HL-60/S4 (cell line): ENCODE data around the gene KRTAP20-4.

Source experiments
- in situ Hi-C: fragments of 300-500 bp; cut with MboI; formaldehyde crosslinking; loops from 2 replicates; pipeline ENCODE4 v1.14.3; 2022; ENCODE audit warnings: low sequenced_read_pairs

The KRTAP20-4 gene

DNA sequence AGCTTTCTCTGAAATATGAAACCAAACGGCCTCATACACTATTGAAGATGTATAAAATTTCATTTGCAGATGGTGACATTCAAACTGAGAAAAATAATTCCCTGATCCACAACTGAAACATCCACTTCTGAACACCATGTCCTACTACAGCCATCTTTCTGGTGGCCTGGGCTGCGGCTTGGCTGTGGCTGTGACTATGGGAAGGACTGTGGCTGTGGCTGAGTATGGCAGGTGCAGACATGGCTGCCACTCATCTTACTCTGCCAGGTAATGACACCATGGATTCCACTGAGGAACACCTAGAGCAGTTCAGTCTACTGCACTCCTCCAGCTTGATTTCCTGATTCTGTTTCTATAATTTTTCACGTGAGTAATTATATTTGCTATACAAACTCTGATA lies at the start of gene KRTAP20-4:
Gene KRTAP20-4, plus strand, starts transcription at position 106 of the 400 bp plus-strand sequence.
- in situ Hi-C loops: no loop called here

GRCh38 chr21:30577766-30578165 lies 42.7 kb upstream of the KRTAP20-4 start:
- in situ Hi-C loops: no loop called here

DNA sequence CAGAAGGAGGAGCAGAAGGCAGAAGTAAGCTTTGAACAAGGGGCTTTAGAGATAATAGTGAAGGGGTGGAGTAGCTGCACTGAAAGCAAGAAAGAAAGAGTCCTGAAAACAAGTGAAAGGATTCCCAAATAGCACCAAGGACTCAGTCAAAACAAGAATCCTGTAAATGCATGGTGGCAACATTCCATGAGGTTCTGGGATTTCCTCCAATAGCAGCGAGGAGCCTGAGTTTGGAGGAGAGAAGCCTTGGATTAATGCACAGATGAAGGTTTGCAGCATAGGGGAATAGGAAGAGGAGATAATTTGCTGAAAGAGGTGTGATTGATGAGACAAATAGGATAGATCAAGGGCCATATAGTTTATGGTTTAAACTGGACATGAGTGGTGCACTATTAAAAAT lies 41.1 kb upstream of the KRTAP20-4 start:
- in situ Hi-C loops: no loop called here

GRCh38 chr21:30580132-30580531 lies 40.3 kb upstream of the KRTAP20-4 start:
- in situ Hi-C loops: no loop called here

GRCh38 chr21:30582870-30583269 lies 37.6 kb upstream of the KRTAP20-4 start:
- in situ Hi-C loops: no loop called here

DNA sequence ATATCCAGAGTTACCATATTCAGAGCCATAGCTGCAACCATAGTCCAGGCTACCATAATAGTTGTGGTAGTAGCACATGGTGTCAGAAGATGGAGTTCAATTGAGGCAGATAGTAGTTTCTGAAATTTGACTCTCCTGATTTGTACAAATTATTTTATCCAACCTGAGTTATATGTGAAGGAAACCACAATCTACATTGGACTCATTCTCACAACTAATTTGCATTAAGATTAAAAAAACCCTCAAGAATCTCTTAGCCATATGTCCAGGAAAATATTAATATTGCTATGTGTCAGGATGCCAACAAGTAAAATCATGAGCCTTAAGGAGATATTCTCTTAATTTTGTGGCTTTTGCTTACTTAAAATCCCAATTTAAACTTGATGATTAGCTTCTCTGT lies 30.1 kb upstream of the KRTAP20-4 start, which contains the start of gene KRTAP22-2:
Gene KRTAP22-2, minus strand, starts transcription at position 101 of the 400 bp plus-strand sequence.
- in situ Hi-C loops: no loop called here

- in situ Hi-C loops: no loop called here
These were observed 28.3 kb upstream of the KRTAP20-4 start, which contains the start of gene KRTAP6-3 for GRCh38 chr21:30592140-30592539. TSS of gene KRTAP6-3 (plus strand) at chr21:30592440. CDS start at chr21:30592446, 6 bp downstream.

DNA sequence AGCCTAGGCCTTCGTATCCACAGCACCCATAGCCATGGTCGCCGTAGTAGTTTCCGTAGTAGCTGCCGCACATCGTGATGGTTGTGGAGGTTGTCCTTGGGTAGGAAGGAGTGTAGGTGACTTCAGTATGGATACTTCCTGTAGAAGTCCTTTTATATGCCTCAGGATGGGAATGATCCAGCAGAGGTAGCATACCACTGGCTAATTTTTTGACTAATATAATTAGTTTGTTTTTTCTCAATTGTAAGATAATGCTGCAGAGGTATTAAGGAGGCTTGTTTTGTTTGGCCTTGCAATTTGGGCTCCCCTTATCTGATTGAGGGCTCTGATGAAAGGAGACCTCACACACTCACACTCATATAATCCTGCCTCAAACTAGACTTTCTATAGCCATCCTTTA lies 21.6 kb upstream of the KRTAP20-4 start, which contains the start of gene KRTAP6-2:
Gene KRTAP6-2, minus strand, starts transcription at position 101 of the 400 bp plus-strand sequence. Its CDS starts 28 bp downstream, at position 73.
- in situ Hi-C loops: no loop called here

- in situ Hi-C loops: no loop called here
These were observed 19.6 kb upstream of the KRTAP20-4 start, which contains the start of gene KRTAP22-1 for GRCh38 chr21:30600787-30601186. TSS of gene KRTAP22-1 (plus strand) at chr21:30601087.

DNA sequence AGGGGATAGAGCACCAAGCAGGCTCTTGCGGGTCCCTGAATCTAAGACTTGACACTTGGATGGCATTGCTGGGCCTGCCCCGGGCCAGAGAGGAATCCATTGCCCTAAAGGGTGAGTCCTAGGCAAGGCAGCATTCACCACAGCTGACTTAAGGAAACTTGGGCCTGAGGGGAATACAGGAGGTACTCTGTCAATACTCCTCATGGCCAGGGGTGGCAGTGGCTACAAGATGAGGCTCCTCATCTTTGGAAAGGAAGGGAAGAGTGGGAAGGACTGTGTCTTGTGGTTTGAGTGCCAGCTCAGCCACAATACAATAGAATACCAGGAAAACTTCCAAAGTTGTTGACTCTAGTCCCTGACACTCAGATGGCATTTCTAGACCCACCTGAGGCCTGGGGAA lies 14.5 kb upstream of the KRTAP20-4 start:
- in situ Hi-C loops: no loop called here

DNA sequence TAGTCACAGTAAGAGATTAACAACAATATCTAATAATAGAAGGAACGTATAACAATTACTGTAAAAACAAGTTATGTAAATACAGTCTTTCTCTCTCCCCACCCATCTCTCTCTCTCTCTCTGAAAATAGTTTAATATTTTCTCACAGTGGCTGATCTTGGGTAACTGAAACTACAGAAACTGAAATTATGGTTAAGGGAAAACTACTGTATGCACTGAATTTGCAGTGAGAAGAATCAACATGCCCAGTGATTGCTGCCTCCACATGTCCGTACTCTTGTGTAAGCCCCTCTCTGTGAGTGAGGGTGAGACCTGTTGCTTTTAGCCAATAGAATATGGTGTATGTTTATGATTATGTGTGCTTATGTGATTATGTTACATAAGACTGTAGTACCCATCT lies 8.3 kb upstream of the KRTAP20-4 start:
- in situ Hi-C loops: no loop called here

GRCh38 chr21:30613836-30614235 lies 6.6 kb upstream of the KRTAP20-4 start, which contains the start of gene KRTAP6-1:
TSS of gene KRTAP6-1 (minus strand) at chr21:30613930. CDS start at chr21:30613904, 26 bp downstream.
- in situ Hi-C loops: no loop called here

DNA sequence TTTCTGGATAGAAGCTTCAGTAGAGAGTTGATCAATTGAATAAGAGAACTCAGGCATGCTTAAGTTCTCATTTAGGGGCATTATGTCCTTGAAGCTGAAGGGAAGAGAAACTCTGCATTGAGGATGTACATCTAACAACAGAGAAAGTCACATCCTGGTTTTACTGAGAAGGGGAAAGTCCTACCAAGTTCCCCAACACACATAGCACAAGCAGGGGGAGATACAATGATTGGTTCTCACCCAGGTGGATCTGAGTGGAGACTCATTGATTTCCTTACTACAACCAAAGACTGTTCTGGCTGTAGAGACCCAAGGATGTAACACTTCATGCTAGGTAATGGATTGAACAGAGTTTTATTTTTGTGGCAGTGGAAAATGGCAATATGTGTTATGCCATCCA lies 5.2 kb upstream of the KRTAP20-4 start:
- in situ Hi-C loops: no loop called here

GRCh38 chr21:30616125-30616524 lies 4.3 kb upstream of the KRTAP20-4 start, which contains the start of gene KRTAP20-1:
TSS of gene KRTAP20-1 (plus strand) at chr21:30616425. CDS start at chr21:30616455, 30 bp downstream.
- in situ Hi-C loops: no loop called here

DNA sequence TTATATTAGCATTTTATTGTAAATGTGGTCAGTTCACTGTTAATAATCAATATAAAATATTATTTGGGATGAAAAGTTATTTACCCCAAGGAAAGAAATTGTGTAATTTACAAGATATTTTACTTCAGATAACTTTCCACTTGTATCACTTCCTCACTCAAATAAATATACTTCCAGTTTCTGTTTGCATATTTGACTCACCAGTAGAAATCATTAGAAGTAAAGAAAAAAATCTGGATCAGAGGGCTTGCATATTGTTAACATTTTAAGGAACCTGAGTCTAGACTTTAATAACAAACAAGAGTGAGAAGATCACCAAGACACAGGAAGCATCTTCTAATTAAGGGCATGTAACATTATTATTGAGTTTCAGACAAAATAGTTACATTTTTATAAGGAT lies 347 bp upstream of the KRTAP20-4 start:
- in situ Hi-C loops: no loop called here

DNA sequence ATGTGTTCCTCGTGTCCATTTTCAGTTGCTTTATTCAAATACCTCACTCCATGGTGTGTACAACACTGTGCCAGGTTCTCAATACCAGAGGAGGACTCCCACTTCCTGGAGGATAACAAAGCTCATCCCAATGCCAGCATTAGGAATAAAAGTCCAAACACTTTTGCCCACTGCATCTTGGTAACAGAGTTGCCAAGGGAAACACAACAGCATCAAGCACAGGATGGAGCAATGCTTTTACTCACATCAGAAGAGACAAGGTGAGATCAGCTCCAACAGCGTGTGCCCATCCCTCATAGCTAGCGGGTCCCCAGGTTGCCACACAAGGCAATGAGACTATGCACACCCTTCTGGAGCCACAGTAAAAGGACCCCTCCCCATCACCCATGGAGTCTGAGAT lies 2.9 kb downstream of the KRTAP20-4 start:
- in situ Hi-C loops: no loop called here

DNA sequence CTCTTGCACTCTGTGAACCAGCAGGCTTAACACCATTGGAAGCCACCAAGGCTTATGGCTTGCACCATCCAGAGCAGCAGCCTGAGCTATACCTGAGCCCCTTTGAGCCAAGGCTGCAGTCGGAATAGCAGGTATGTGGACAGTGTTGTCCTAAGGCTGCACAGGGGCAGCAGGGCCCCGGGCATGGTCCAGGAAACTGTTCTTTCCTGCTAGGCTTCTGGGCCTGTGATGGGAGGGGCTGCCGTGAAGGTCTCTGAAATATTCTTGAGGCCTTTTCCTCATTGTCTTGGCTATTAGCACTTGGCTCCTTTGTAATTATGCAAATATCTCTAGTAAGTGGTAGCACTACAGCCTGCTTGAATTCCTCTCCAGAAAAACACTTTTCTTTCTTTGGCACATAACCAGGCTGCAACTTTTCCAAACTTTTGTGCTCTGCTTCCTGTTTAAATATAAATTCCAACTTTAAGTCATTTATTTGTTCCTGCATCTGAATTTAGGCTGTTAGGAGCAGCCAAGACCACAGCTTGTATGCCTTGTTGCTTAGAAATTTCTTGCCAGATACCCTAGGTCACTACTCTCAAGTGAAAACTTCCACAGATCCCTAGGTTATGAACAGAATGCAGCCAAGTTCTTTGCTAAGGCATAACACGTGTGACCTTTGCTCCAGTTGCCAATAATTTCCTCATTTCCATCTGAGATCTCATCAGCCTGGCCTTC lies 5.2 kb downstream of the KRTAP20-4 start:
- in situ Hi-C loops: no loop called here

GRCh38 chr21:30628109-30628508 lies 7.7 kb downstream of the KRTAP20-4 start:
- in situ Hi-C loops: no loop called here

GRCh38 chr21:30629200-30629599 lies 8.8 kb downstream of the KRTAP20-4 start:
- in situ Hi-C loops: no loop called here

- in situ Hi-C loops: no loop called here
These were observed 14.5 kb downstream of the KRTAP20-4 start, which contains the start of gene KRTAP20-2 for GRCh38 chr21:30634906-30635305. TSS of gene KRTAP20-2 (plus strand) at chr21:30635206. CDS start at chr21:30635264, 58 bp downstream.

GRCh38 chr21:30638686-30639085 lies 18.3 kb downstream of the KRTAP20-4 start:
- in situ Hi-C loops: no loop called here

DNA sequence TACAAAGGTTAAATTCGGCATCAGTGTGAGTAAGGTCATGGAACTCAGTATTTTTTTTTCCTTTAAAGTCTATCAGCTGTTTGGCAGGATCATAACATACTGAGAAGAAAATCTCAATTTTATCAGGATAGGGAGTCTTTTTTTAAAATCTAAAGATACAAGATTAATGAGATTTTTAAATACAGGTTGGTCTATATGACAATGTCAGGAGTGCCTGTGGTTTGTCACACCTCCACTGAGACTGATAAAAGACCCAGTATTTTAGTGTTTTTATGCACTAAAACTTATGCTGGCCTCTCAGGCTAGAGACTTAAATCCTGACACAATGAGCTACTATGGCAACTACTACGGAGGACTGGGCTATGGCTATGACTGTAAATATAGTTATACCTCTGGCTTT lies 22.1 kb downstream of the KRTAP20-4 start, which contains the start of gene KRTAP20-3:
Gene KRTAP20-3, plus strand, starts transcription at position 301 of the 400 bp plus-strand sequence.
- in situ Hi-C loops: no loop called here
